ENCODE results near the gene HPS1.

DNA sequence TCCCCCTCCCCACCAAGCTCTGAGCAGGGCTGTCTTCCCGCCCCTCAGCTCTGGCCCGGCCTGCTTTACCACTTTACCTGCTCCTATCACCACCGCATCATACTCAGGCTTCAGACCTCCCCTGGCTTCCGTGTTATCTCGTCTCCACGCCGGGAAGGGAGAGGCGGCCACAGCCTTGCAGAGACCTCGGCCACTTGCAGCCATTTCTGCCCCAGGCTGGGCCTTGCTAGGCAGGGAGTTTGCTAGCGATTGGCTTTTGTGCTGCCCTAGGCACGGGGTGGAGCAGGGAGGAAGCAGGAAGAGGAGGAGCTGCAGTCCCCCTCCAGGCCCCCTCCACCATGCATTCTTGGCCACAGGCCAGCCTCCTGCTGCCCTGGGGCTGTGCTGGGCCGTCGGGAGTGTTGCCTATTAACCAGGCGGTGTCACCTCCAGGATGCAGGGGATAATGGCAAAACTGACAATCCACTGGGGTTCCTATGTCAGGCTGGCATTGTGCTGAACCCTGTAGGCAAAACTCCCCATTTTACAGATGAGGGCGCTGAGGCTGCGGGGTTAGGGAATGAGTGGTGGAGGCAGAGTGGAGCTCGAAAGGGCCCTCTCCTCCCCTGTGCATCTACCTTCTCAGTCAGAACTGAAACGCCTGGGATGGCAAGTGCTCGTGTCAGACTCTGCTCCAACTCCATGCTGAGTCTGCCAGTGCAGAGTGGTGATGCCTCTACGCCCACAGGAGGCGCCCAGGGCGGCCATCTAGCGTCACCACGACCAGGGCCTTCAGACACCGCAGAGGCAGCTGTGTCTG, 31.6 kb downstream of the HPS1 start, which contains the start of gene PYROXD2:
- TF ChIP-seq, protein P1, sequence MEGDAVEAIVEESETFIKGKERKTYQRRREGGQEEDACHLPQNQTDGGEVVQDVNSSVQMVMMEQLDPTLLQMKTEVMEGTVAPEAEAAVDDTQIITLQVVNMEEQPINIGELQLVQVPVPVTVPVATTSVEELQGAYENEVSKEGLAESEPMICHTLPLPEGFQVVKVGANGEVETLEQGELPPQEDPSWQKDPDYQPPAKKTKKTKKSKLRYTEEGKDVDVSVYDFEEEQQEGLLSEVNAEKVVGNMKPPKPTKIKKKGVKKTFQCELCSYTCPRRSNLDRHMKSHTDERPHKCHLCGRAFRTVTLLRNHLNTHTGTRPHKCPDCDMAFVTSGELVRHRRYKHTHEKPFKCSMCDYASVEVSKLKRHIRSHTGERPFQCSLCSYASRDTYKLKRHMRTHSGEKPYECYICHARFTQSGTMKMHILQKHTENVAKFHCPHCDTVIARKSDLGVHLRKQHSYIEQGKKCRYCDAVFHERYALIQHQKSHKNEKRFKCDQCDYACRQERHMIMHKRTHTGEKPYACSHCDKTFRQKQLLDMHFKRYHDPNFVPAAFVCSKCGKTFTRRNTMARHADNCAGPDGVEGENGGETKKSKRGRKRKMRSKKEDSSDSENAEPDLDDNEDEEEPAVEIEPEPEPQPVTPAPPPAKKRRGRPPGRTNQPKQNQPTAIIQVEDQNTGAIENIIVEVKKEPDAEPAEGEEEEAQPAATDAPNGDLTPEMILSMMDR (tag by site-specific recombination; IDR thresholded peaks at IDR 0.05): no peak
- TF ChIP-seq, protein P2, sequence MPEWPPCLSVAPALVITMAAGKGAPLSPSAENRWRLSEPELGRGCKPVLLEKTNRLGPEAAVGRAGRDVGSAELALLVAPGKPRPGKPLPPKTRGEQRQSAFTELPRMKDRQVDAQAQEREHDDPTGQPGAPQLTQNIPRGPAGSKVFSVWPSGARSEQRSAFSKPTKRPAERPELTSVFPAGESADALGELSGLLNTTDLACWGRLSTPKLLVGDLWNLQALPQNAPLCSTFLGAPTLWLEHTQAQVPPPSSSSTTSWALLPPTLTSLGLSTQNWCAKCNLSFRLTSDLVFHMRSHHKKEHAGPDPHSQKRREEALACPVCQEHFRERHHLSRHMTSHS (tag by site-specific recombination; IDR thresholded peaks at IDR 0.05): no peak
- no peak for TF ChIP-seq ZNF677 (tag by site-specific recombination; IDR thresholded peaks at IDR 0.05)
- TF ChIP-seq, protein P3, sequence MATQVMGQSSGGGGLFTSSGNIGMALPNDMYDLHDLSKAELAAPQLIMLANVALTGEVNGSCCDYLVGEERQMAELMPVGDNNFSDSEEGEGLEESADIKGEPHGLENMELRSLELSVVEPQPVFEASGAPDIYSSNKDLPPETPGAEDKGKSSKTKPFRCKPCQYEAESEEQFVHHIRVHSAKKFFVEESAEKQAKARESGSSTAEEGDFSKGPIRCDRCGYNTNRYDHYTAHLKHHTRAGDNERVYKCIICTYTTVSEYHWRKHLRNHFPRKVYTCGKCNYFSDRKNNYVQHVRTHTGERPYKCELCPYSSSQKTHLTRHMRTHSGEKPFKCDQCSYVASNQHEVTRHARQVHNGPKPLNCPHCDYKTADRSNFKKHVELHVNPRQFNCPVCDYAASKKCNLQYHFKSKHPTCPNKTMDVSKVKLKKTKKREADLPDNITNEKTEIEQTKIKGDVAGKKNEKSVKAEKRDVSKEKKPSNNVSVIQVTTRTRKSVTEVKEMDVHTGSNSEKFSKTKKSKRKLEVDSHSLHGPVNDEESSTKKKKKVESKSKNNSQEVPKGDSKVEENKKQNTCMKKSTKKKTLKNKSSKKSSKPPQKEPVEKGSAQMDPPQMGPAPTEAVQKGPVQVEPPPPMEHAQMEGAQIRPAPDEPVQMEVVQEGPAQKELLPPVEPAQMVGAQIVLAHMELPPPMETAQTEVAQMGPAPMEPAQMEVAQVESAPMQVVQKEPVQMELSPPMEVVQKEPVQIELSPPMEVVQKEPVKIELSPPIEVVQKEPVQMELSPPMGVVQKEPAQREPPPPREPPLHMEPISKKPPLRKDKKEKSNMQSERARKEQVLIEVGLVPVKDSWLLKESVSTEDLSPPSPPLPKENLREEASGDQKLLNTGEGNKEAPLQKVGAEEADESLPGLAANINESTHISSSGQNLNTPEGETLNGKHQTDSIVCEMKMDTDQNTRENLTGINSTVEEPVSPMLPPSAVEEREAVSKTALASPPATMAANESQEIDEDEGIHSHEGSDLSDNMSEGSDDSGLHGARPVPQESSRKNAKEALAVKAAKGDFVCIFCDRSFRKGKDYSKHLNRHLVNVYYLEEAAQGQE (tag by site-specific recombination; IDR thresholded peaks at IDR 0.05): no peak
- TF ChIP-seq ZNF670 (tag by site-specific recombination; IDR thresholded peaks at IDR 0.05; ENCODE audit: low read depth): no peak

Data from HEK293 (cell line).